HFFc6 (cell line): ENCODE measurements around the gene GJA3. TPM values are rescaled to one million over a fixed set of nuclear protein-coding genes. Genes with fewer than 3 reads are reported as not detected.

Experiments used
- DNase-seq: peaks from one replicate; pipeline ENCODE4 v3.0.0-alpha.2; 2018
- H3K27ac Mint-ChIP-seq: 2 replicates; pipeline ENCODE4 v1.8.0; 2020; ENCODE audit warnings: mild to moderate bottlenecking, mixed read lengths
- H3K27me3 Mint-ChIP-seq: 2 replicates; pipeline ENCODE4 v1.8.0; 2021; ENCODE audit warnings: mild to moderate bottlenecking, moderate library complexity, mixed read lengths; ENCODE audit not compliant: insufficient read depth
- H3K36me3 Mint-ChIP-seq: 2 replicates; pipeline ENCODE4 v1.8.0; 2021; ENCODE audit warnings: low read depth, mixed read lengths
- H3K4me1 Mint-ChIP-seq: 2 replicates; pipeline ENCODE4 v1.8.0; 2020; ENCODE audit warnings: low read depth, mixed read lengths
- H3K4me3 Mint-ChIP-seq: 2 replicates; pipeline ENCODE4 v1.8.0; 2020; ENCODE audit warnings: mild to moderate bottlenecking, moderate library complexity, mixed read lengths
- H3K9me3 Mint-ChIP-seq: 2 replicates; pipeline ENCODE4 v1.8.0; 2020; ENCODE audit warnings: mild to moderate bottlenecking, mixed read lengths
- CTCF ChIP-seq: fragments of 200-600 bp; sonication (generic); IDR thresholded peaks from 2 replicates; pipeline ENCODE4 v1.5.0; 2021; ENCODE audit warnings: antibody characterized with exemption, mild to moderate bottlenecking
- total RNA-seq, 6 experiments: library from RNA; stranded (reverse); fragmentation: NEBNext Ultra II Directional; extraction: Animal tissue kit (Norgen Biotek cat#: 25700); gene quantifications; 2 replicates in 1 of 6; 3 replicates in 5 of 6; pipeline ENCODE4 v1.2.3, GENCODE V29; 2021

The GJA3 gene
- total RNA-seq, 6 experiments from 2014 or later, result 0.09 to 0.14 (median 0.11) TPM

- H3K9me3 Mint-ChIP-seq, result no peaks in the 10 kb centered on the region
- TF ChIP-seq CTCF, result no peak
- H3K4me3 Mint-ChIP-seq, result peak overlapping the region; percentile 15; the same call in 1 of the 2 replicates
- H3K27ac Mint-ChIP-seq, result no peak overlapping the region
- no peak for DNase-seq
- peaks cover 53% of the 10 kb centered on the region for H3K27me3 Mint-ChIP-seq
- peaks cover 9% of the 10 kb centered on the region for H3K4me1 Mint-ChIP-seq
- no peaks in the 10 kb centered on the region for H3K36me3 Mint-ChIP-seq
Observed at GRCh38 chr13:20192158-20192835, 31.4 kb upstream of the GJA3 start.

- Mint-ChIP-seq H3K36me3 (no peaks in the 10 kb centered on the region), H3K27me3 (peaks cover 57% of the 10 kb centered on the region), H3K4me3 (peak overlapping the region; percentile 15; the same call in 1 of the 2 replicates), H3K4me1 (peaks cover 9% of the 10 kb centered on the region), H3K9me3 (no peaks in the 10 kb centered on the region), H3K27ac (no peak overlapping the region)
- TF ChIP-seq CTCF, result no peak
- no peak for DNase-seq
Observed at GRCh38 chr13:20191311-20192157, 30.7 kb upstream of the GJA3 start.

GRCh38 chr13:20190481-20191310, 29.8 kb upstream of the GJA3 start:
- peak; percentile 40 for DNase-seq
- H3K9me3 Mint-ChIP-seq, result no peaks in the 10 kb centered on the region
- TF ChIP-seq CTCF, result no peak
- H3K4me3 Mint-ChIP-seq, result no peak overlapping the region
- H3K4me1 Mint-ChIP-seq, result peaks cover 9% of the 10 kb centered on the region
- H3K27ac Mint-ChIP-seq, result no peak overlapping the region
- peaks cover 60% of the 10 kb centered on the region for H3K27me3 Mint-ChIP-seq
- H3K36me3 Mint-ChIP-seq, result no peaks in the 10 kb centered on the region

- peaks cover 9% of the 10 kb centered on the region for H3K4me1 Mint-ChIP-seq
- H3K9me3 Mint-ChIP-seq, result no peaks in the 10 kb centered on the region
- DNase-seq, result no peak
- H3K36me3 Mint-ChIP-seq, result no peaks in the 10 kb centered on the region
- no peak for TF ChIP-seq CTCF
- peaks cover 58% of the 10 kb centered on the region for H3K27me3 Mint-ChIP-seq
- no peak overlapping the region for H3K27ac Mint-ChIP-seq
- no peak overlapping the region for H3K4me3 Mint-ChIP-seq
Observed at GRCh38 chr13:20190076-20190475, 29.2 kb upstream of the GJA3 start.
